Lower lobe of right lung (tissue), 2 donors: ENCODE data around the gene TTC39C. TPM values are rescaled to one million over a fixed set of nuclear protein-coding genes. Genes with fewer than 3 reads are reported as not detected.

ENCODE experiments used
- ATAC-seq, 2 donors: fragments of 200-7000 bp; cut with Tn5 transposase; one replicate each; pipeline ENCODE4 v1.9.1; 2020 to 2022; ENCODE audit warnings: mild to moderate bottlenecking in 2 of 2, moderate library complexity in 2 of 2
- DNase-seq: peaks from one replicate; pipeline ENCODE4 v3.0.0-alpha.2; 2020
- H3K27ac ChIP-seq: fragments of 200-600 bp; one replicate; pipeline ENCODE4 v1.8.0; 2022
- H3K27me3 ChIP-seq: fragments of 200-600 bp; one replicate; pipeline ENCODE4 v1.8.0; 2022; ENCODE audit warnings: low read depth
- H3K36me3 ChIP-seq: fragments of 200-600 bp; one replicate; pipeline ENCODE4 v1.8.0; 2022; ENCODE audit warnings: mild to moderate bottlenecking
- H3K4me1 ChIP-seq: fragments of 200-600 bp; one replicate; pipeline ENCODE4 v1.8.0; 2022
- H3K4me3 ChIP-seq: fragments of 200-600 bp; one replicate; pipeline ENCODE4 v1.8.0; 2022; ENCODE audit warnings: mild to moderate bottlenecking
- H3K9me3 ChIP-seq: fragments of 200-600 bp; one replicate; pipeline ENCODE4 v1.8.0; 2022
- intact Hi-C: fragments of 100-400 bp; cut with DNase I; formaldehyde crosslinking; loops from one replicate; pipeline ENCODE4 v1.11.0; 2022
- total RNA-seq: library from RNA; stranded (reverse); fragmentation: NEBNext Ultra II Directional; extraction: Animal tissue kit (Norgen Biotek cat#: 25700); gene quantifications from one replicate; pipeline ENCODE4 v1.2.1, GENCODE V29; 2021
- TF ChIP-seq, protein P1 (sequence below): fragments of 200-600 bp; IDR thresholded peaks from one replicate; pipeline ENCODE4 v1.8.0; 2022; ENCODE audit warnings: antibody characterized with exemption, mild to moderate bottlenecking
- donor health status: DM: no; HTN: yes; CAD: no; lungs with severe emphysema.

TTC39C gene
- total RNA-seq, 1 donor from 2014 or later, result 14.6 TPM

DNA sequence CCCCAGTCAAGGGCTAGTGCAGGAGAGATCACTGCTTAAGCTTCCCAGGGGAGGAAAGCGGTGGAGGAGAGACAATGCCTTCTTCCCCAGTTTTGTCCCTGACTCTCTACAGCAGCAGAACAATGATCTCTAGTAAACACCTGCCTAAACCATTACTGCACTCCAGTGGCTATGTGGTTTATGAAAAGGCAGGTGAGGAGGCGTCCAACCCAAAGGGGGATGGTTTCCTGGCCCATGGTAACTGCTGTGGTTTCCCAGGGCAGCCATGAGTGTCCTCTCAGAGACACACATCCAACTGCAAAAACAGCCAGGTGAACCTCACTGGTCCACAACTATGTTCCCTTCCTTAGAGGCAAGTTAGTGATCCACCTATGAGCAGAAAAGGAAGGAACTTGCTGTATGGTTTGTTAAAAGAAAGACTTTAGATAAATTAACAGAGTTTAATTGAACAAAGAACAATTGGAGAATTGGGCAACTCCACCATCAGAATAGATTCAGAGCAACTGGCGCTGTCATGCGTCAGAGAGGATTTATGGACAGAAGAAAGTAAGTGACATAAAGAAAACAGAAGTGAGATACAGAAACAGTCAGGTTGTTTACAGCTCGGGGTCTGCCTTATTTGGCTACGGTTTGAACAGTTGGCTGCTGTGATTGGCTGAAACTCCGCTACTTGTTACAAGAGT lies 4.8 kb upstream of the TTC39C start:
- no peak for ATAC-seq
- intact Hi-C loops, result no loop called here

DNA sequence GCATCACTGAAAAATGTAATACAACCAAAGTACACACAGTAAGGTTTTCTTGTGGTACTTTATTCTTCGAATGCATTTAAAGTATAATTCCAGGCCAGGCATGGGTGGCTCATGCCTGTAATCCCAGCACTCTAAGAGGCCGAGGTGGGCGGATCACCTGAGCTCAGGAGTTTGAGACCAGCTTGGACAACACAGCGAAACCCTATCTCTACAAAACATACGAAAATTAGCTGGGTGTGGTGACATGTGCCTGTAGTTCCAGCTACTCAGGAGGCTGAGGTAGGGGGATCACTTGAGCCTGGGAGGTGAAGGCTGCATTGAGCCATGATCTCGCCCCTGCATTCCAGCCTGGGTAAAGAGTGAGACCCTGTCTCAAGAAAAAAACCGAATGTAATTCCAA lies 3.9 kb upstream of the TTC39C start:
- DNase-seq (no peak), ATAC-seq (no peak)
- TF ChIP-seq, protein P1, sequence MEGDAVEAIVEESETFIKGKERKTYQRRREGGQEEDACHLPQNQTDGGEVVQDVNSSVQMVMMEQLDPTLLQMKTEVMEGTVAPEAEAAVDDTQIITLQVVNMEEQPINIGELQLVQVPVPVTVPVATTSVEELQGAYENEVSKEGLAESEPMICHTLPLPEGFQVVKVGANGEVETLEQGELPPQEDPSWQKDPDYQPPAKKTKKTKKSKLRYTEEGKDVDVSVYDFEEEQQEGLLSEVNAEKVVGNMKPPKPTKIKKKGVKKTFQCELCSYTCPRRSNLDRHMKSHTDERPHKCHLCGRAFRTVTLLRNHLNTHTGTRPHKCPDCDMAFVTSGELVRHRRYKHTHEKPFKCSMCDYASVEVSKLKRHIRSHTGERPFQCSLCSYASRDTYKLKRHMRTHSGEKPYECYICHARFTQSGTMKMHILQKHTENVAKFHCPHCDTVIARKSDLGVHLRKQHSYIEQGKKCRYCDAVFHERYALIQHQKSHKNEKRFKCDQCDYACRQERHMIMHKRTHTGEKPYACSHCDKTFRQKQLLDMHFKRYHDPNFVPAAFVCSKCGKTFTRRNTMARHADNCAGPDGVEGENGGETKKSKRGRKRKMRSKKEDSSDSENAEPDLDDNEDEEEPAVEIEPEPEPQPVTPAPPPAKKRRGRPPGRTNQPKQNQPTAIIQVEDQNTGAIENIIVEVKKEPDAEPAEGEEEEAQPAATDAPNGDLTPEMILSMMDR, result no peak
- H3K36me3 ChIP-seq, result no peaks in the 10 kb centered on the region
- H3K27me3 ChIP-seq, result no peaks in the 10 kb centered on the region
- intact Hi-C loops, result no loop called here
- H3K4me3 ChIP-seq, result no peak overlapping the region
- no peaks in the 10 kb centered on the region for H3K9me3 ChIP-seq
- peaks cover 28% of the 10 kb centered on the region for H3K4me1 ChIP-seq
- no peak overlapping the region for H3K27ac ChIP-seq

More for the DNA sequence above, 4.8 kb upstream of the TTC39C start:
- Histone ChIP-seq H3K4me1 (peaks cover 24% of the 10 kb centered on the region), H3K4me3 (no peak overlapping the region), H3K27me3 (no peaks in the 10 kb centered on the region), H3K36me3 (no peaks in the 10 kb centered on the region), H3K9me3 (no peaks in the 10 kb centered on the region), H3K27ac (no peak overlapping the region)
- DNase-seq, result no peak
- TF ChIP-seq, protein P1, result no peak

DNA sequence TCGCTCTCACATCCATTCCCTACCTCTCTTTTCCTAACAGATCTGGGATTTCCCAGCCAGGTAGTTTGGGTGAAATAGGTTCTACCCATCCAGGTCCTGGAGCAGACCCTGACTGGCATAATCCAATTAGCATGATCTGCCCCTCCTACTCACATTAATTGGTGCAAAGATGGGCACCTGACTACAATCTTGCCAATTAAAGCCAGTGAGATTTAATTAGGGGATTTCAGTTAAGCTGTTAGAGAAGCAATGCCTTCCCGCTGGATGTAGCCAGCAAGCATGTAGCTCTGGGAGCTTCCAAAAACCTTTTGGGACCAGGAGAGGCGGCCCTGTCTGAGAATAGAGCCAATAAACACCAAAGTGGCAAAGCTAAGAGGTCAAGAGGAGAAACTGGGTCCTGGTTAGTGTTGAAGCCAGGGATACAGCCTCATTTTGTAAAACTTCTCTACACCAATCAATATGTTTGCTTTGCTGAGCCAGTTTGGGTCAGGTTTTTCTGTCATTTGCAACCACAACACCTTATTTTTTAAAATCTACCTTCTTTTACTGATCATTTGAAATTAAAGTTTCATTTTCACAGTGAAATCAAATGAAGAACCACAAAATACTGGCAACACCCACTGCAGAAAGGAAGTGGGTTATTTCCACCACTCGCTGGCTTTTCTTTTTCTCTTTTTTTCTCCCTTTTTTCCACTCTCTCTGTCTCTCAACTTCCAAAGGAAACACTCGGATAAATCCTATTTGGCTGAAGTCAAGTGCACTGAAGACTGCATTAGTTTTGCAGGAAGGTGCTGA lies 3.2 kb upstream of the TTC39C start:
- no peak overlapping the region for H3K4me3 ChIP-seq
- no peaks in the 10 kb centered on the region for H3K36me3 ChIP-seq
- TF ChIP-seq, protein P1, result no peak
- H3K9me3 ChIP-seq, result no peaks in the 10 kb centered on the region
- intact Hi-C loops, result no loop called here
- H3K27ac ChIP-seq, result peak overlapping the region; percentile 46
- no peak for DNase-seq
- H3K27me3 ChIP-seq, result no peaks in the 10 kb centered on the region
- no peak for ATAC-seq
- peaks cover 34% of the 10 kb centered on the region for H3K4me1 ChIP-seq

DNA sequence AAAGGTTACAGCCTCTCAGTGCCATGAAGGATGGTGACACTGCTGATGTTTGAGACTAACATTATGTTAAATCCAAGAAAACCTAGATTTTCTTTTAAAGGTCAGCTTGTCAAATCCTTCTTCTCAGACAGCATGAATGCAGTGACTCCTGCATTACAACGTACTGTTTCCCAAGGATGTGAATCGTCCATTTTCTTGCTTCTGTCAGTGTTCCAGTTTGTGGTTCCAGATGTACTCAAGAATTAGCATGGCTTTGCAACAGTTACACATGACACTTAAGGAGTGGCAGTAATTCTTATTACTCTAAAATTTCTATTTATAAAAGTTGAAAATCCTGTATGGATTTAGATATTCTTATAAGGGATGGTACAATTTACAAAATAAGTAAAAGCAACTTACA lies 1.5 kb upstream of the TTC39C start:
- intact Hi-C loops, result no loop called here
- TF ChIP-seq, protein P1, result no peak
- Histone ChIP-seq H3K36me3 (no peaks in the 10 kb centered on the region), H3K4me1 (peaks cover 51% of the 10 kb centered on the region), H3K9me3 (no peaks in the 10 kb centered on the region), H3K27ac (no peak overlapping the region), H3K4me3 (no peak overlapping the region), H3K27me3 (no peaks in the 10 kb centered on the region)
- DNase-seq (no peak), ATAC-seq (no peak)

DNA sequence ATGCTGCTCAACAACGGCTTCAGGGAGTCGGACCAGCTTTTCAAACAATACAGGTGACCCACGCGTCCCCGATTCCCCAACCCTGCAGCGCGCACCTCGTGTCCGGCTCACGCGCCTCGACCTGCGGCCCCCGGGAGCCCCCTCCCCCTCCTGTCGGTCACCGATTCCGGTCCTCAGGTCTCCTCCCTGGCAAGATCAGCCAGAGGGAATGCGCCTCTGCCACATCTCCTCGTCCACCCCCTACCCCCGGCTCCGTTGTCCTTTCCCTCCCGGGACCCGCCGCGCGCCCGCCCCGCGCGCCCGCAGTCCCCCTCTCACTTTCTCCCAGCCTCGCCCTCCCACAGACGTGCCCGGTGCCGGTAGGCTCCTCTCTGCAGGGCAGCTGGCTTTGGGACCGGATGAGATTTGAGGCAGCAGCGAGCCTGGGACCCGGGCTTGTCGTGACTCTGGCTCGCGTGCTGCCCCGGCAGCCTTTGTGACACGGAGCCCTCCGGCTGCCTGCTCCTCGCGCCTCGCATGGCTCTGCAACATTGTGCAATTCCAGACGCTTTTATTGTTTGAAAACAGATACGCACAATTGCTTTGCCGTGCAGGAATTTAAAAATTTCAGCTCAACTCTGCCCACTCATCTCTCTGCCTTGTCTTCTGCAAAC lies 558 bp downstream of the TTC39C start:
- Histone ChIP-seq H3K4me1 (peaks cover 59% of the 10 kb centered on the region), H3K9me3 (no peaks in the 10 kb centered on the region), H3K27ac (peak overlapping the region; percentile 85), H3K36me3 (no peaks in the 10 kb centered on the region), H3K4me3 (peak overlapping the region; percentile 78), H3K27me3 (no peaks in the 10 kb centered on the region)
- intact Hi-C loops, result no loop called here
- DNase-seq (peak; percentile 61), ATAC-seq (peak; percentile 40 to 46)
- TF ChIP-seq, protein P1, result no peak
